Tibial nerve (tissue), 4 donors: ENCODE results near the gene AKR1E2.

Experiments used
- CTCF ChIP-seq, 5 experiments: fragments of 200-600 bp in 3 of 5; fragments of 450-650 bp in 2 of 5; sonication (generic) in 3 of 5; IDR thresholded peaks; one replicate each; pipeline ENCODE4 v1.5.1; 2016 to 2019; ENCODE audit warnings: antibody characterized with exemption in 5 of 5, mild to moderate bottlenecking in 3 of 5, moderate library complexity in 2 of 5
- EP300 ChIP-seq, 2 donors: sonication (generic); formaldehyde crosslinking; IDR thresholded peaks; one replicate each; pipeline ENCODE4 v1.6.1; 2017; ENCODE audit warnings: antibody characterized with exemption in 2 of 2, mild to moderate bottlenecking in 1 of 2

GRCh38 chr10:4839353-4839752 lies 13.3 kb downstream of the AKR1E2 start:
- no peak for TF ChIP-seq CTCF (IDR thresholded peaks at IDR 0.05)
- no peak for TF ChIP-seq EP300 (IDR thresholded peaks at IDR 0.05)
